Pancreas (tissue), 10 donors: Measurements from ENCODE around the gene PPAN. TPM values are rescaled to one million over a fixed set of nuclear protein-coding genes. Genes with fewer than 3 reads are reported as not detected.

Experiments
- ATAC-seq, 4 donors: fragments of 200-7000 bp; cut with Tn5 transposase; one replicate each; pipeline versions ENCODE4 v1.8.0 to v1.9.1; 2020; ENCODE audit warnings: mild to moderate bottlenecking in 4 of 4, moderate library complexity in 4 of 4
- DNase-seq, 6 donors: peaks; one replicate each; pipeline ENCODE4 v3.0.0-alpha.2; 2020
- FAIRE-seq: peaks from 2 replicates; lab custom pipeline; 2012; peaks lifted over from hg19 to GRCh38; lab: Jason Lieb, UNC
- H3K27ac ChIP-seq, 4 donors: fragments of 200-600 bp; sonication (generic); 1 replicate in 3 of 4; 2 replicates in 1 of 4; pipeline versions ENCODE4 v1.5.0 to v1.8.0; 2020
- H3K27me3 ChIP-seq, 4 donors: fragments of 200-600 bp; one replicate each; pipeline ENCODE4 v1.8.0; 2021
- H3K36me3 ChIP-seq, 3 donors: fragments of 200-600 bp; sonication (generic) in 1 of 3; one replicate each; pipeline versions ENCODE4 v1.5.0 to v1.8.0; 2020 to 2021
- H3K4me1 ChIP-seq, 3 donors: fragments of 200-600 bp; one replicate each; pipeline ENCODE4 v1.8.0; 2021
- H3K4me3 ChIP-seq, 4 donors: fragments of 200-600 bp; sonication (generic) in 2 of 4; one replicate each; pipeline versions ENCODE4 v1.5.0 to v1.8.0; 2020 to 2021
- H3K9me3 ChIP-seq, 4 donors: fragments of 200-600 bp; one replicate each; pipeline ENCODE4 v1.8.0; 2021
- WGBS, 2 donors: extraction: QIAGEN DNeasy Blood & Tissue Kit; methylation state at CpG; one replicate each; pipeline ENCODE4 v1.1.7; 2013; 5-methylcytosine and 5-hydroxymethylcytosine counted together
- intact Hi-C, 3 donors: fragments of 100-400 bp; cut with DNase I; formaldehyde crosslinking; loops; one replicate each; pipeline versions ENCODE4 v1.11.1 to v1.14.2; 2022
- polyA plus RNA-seq, 2 donors: library from polyadenylated mRNA; stranded (reverse); fragments of 200-250 nt; gene quantifications; one replicate each; pipeline ENCODE4 v1.2.3, GENCODE V29; 2013
- total RNA-seq, 6 donors: library from RNA; stranded (reverse); fragmentation: NEBNext Ultra II Directional in 4 of 6; extraction: Animal tissue kit (Norgen Biotek cat#: 25700) in 4 of 6; gene quantifications; one replicate each; pipeline versions ENCODE4 v1.2.1 to v1.2.4, GENCODE V29; 2021 to 2023
- TF ChIP-seq, protein P1 (sequence below), 4 donors: fragments of 200-600 bp; sonication (generic) in 3 of 4; IDR thresholded peaks; one replicate each; pipeline versions ENCODE4 v1.5.0 to v1.8.0; 2021; ENCODE audit warnings: antibody characterized with exemption in 4 of 4
- donor health status: healthy with polysubstance abuse.
- donor health status: DM: no; HTN: no; CAD: no; lungs with moderate emphysema.
- donor health status: DM: no; HTN: no; CAD: no.
- donor health status: control.
- donor health status: control.
- donor health status: Bipolar disorder and iron deficiency.
- donor health status: DM: yes; HTN: yes; CAD: no.
- donor health status: DM: no; HTN: no; CAD: no.
- donor health status: DM: no; HTN: no; CAD: no.
- donor health status: DM: yes; HTN: yes; CAD: no.

PPAN gene
- total and polyA plus RNA-seq, 8 donors: 9.3 to 67.9 (median 19.4) TPM

DNA sequence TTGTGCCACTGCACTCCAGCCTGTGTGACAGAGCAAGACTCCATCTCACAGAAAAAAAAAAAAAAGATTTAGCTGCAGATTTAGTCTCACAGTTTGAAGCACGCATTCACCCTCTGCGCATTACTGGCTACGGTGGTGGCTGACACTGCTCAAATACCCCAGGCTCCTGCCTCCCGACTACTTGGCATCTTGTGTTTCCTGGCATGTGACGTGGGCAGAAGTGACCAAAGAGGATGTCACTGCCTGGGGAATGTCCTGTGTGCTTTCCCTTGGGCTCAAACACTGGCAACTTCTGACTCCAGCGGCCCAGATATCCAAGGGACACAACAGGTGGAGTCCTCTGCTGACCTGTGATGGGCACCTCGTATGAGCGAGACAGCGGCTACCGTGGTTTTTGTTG, 38.2 kb downstream of the PPAN start:
- Histone ChIP-seq H3K9me3 (no peaks in the 10 kb centered on the region), H3K4me1 (no peaks in the 10 kb centered on the region), H3K36me3 (peaks cover 0 to 50% (median 6%) of the 10 kb centered on the region in 3 donors), H3K27me3 (no peaks in the 10 kb centered on the region), H3K27ac (no peak overlapping the region), H3K4me3 (no peak overlapping the region)
- no peak for DNase-seq
- no peak for ATAC-seq
- TF ChIP-seq, protein P1, sequence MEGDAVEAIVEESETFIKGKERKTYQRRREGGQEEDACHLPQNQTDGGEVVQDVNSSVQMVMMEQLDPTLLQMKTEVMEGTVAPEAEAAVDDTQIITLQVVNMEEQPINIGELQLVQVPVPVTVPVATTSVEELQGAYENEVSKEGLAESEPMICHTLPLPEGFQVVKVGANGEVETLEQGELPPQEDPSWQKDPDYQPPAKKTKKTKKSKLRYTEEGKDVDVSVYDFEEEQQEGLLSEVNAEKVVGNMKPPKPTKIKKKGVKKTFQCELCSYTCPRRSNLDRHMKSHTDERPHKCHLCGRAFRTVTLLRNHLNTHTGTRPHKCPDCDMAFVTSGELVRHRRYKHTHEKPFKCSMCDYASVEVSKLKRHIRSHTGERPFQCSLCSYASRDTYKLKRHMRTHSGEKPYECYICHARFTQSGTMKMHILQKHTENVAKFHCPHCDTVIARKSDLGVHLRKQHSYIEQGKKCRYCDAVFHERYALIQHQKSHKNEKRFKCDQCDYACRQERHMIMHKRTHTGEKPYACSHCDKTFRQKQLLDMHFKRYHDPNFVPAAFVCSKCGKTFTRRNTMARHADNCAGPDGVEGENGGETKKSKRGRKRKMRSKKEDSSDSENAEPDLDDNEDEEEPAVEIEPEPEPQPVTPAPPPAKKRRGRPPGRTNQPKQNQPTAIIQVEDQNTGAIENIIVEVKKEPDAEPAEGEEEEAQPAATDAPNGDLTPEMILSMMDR (IDR thresholded peaks at IDR 0.05): no peak
- no peak for FAIRE-seq
- intact Hi-C loops: no loop called here
- WGBS, 2 donors: 95 to 97% methylated on average over 10 of the region's 10 CpGs

DNA sequence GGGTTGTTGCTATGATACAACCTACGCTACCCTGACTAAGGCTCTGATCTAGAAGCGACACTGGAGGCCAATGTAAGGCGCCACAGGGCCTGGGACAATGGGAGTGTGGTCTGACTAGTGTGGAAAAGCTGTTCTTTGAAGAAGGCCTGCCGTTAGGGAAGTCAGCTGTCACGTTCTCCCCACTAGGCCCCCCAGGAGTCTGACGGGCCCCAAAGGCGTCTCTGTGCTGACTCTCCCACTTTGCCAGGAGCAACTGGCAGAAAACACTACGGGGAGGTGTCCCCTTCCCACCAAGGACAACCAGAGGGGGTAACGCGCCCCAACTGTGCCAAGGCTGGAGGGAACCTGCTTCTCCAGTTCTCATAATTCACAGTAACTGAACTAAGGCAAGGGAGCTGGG, 38.9 kb downstream of the PPAN start:
- intact Hi-C loops: no loop called here
- no peak overlapping the region for H3K27ac ChIP-seq
- H3K4me3 ChIP-seq: no peak overlapping the region
- TF ChIP-seq, protein P1 (IDR thresholded peaks at IDR 0.05): no peak
- peaks cover 0 to 50% (median 6%) of the 10 kb centered on the region in 3 donors for H3K36me3 ChIP-seq
- H3K4me1 ChIP-seq: no peaks in the 10 kb centered on the region
- H3K9me3 ChIP-seq: no peaks in the 10 kb centered on the region
- FAIRE-seq (no peak), ATAC-seq (no peak), DNase-seq (no peak)
- no peaks in the 10 kb centered on the region for H3K27me3 ChIP-seq
- WGBS, 2 donors: 91 to 94% methylated on average over 10 of the region's 10 CpGs

DNA sequence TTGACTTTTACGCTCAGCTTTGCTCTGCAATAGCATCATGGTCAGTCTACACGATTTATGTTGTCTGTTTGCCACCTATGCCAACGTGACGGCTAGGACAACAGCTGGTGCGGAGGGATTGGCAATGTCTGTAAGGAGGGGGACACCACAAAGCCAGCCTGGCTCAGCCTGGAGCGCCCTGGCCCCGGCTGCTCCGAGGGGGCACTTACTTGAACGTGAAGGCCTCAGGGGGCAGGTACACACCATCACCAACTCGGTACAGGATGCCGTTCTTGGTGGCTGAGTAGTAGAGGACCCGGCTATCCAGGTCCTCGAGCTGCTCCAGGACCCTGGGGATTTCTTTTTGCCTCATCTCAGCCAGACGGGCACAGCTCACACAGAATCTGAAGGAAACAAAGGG, 40.0 kb downstream of the PPAN start:
- FAIRE-seq: no peak
- TF ChIP-seq, protein P1 (IDR thresholded peaks at IDR 0.05): no peak
- no peak for ATAC-seq
- no peaks in the 10 kb centered on the region for H3K9me3 ChIP-seq
- H3K27me3 ChIP-seq: no peaks in the 10 kb centered on the region
- WGBS, 2 donors: 94% methylated on average over 14 of the region's 14 CpGs
- no peak overlapping the region for H3K4me3 ChIP-seq
- H3K27ac ChIP-seq: no peak overlapping the region
- H3K4me1 ChIP-seq: no peaks in the 10 kb centered on the region
- intact Hi-C loops: no loop called here
- no peak for DNase-seq
- peaks cover 0 to 56% (median 11%) of the 10 kb centered on the region in 3 donors for H3K36me3 ChIP-seq

DNA sequence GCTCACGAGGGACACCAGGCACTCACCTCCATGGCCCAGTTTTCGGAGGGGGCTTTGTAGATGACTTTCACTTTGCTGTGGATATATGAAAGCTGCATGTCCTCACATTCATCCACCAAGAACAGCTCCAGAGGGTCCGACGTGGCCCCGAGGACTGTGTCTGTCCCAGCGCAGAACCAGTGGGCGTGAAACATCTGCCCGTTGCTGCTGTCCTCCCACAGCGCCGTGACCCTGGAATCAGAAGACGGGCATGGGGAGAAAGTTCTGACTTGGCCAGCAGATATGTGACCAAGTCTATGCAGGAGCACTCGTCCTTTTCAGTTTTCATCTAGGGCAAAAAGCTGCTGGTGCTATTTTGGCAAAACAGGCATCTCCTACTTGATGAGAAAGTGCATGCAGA, 43.3 kb downstream of the PPAN start:
- H3K9me3 ChIP-seq: no peaks in the 10 kb centered on the region
- peaks cover 0 to 55% (median 16%) of the 10 kb centered on the region in 3 donors for H3K36me3 ChIP-seq
- DNase-seq (no peak), ATAC-seq (no peak), FAIRE-seq (no peak)
- no peaks in the 10 kb centered on the region for H3K27me3 ChIP-seq
- intact Hi-C loops: no loop called here
- 94 to 97% methylated on average over 12 of the region's 12 CpGs for WGBS, 2 donors
- H3K4me1 ChIP-seq: no peaks in the 10 kb centered on the region
- no peak overlapping the region for H3K4me3 ChIP-seq
- TF ChIP-seq, protein P1 (IDR thresholded peaks at IDR 0.05): no peak
- no peak overlapping the region for H3K27ac ChIP-seq

DNA sequence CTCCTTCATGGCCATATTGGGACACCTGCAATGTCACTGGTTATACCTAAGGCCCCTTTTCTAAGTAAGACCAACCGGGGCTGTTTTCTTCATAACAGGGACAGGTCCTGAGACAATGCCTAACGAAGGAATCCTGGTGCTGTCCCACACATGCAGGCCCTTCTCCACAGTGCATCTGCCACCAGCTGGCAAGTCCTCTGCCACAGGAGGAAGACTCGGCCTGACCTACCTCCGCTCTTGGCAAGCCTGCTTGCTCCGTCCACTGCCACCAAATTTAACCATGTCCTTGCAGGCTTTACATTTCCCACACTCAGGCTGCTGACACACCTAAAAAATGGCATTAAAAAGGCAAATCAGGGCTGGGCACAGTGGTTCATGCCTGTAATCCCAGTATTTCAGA, 45.4 kb downstream of the PPAN start:
- FAIRE-seq (no peak), DNase-seq (no peak), ATAC-seq (no peak)
- intact Hi-C loops: no loop called here
- TF ChIP-seq, protein P1 (IDR thresholded peaks at IDR 0.05): no peak
- Histone ChIP-seq H3K27ac (no peak overlapping the region), H3K9me3 (no peaks in the 10 kb centered on the region), H3K4me1 (no peaks in the 10 kb centered on the region), H3K27me3 (no peaks in the 10 kb centered on the region), H3K36me3 (peaks cover 0 to 49% (median 10%) of the 10 kb centered on the region in 3 donors), H3K4me3 (no peak overlapping the region)
- WGBS, 2 donors: 87 to 88% methylated on average over 5 of the region's 5 CpGs
